Stromal cell of bone marrow (primary cell): ENCODE data around the gene GOLGA1.
"Not testable (repeated sequence)": the region's sequence is repeated elsewhere in the genome, so short reads cannot be mapped to it uniquely, and the experiment has no call there.

Source experiments
- DNase-seq: peaks from one replicate; pipeline ENCODE4 v3.0.0-alpha.2; 2012; ENCODE audit warnings: low read depth

GOLGA1 gene

GRCh38 chr9:124940894-124941678 lies at the start of gene GOLGA1:
GOLGA1 (minus strand) TSS chr9:124941083; CDS start chr9:124938711, 2,372 bp downstream.
- DNase-seq, result peak; percentile 86

- no peak for DNase-seq
Observed at GRCh38 chr9:124983698-124984097, 42.8 kb upstream of the GOLGA1 start.

- DNase-seq, result no peak
Observed at GRCh38 chr9:124980431-124980830, 39.5 kb upstream of the GOLGA1 start.

- DNase-seq, result no peak
Observed at GRCh38 chr9:124975131-124975530, 34.2 kb upstream of the GOLGA1 start.

GRCh38 chr9:124973807-124974206 lies 32.9 kb upstream of the GOLGA1 start:
- no peak for DNase-seq

- no peak for DNase-seq
Observed at GRCh38 chr9:124972241-124972770, 31.4 kb upstream of the GOLGA1 start.

GRCh38 chr9:124969401-124969800 lies 28.5 kb upstream of the GOLGA1 start:
- no peak for DNase-seq

GRCh38 chr9:124968238-124968637 lies 27.4 kb upstream of the GOLGA1 start:
- DNase-seq, result no peak

- DNase-seq, result not testable (repeated sequence)
Observed at GRCh38 chr9:124965775-124966568, 25.1 kb upstream of the GOLGA1 start.

GRCh38 chr9:124964604-124965003 lies 23.7 kb upstream of the GOLGA1 start:
- no peak for DNase-seq

- no peak for DNase-seq
Observed at GRCh38 chr9:124964056-124964455, 23.2 kb upstream of the GOLGA1 start.

- no peak for DNase-seq
Observed at GRCh38 chr9:124960409-124960752, 19.5 kb upstream of the GOLGA1 start.

- not testable (repeated sequence) for DNase-seq
Observed at GRCh38 chr9:124959671-124960408, 19.0 kb upstream of the GOLGA1 start.

GRCh38 chr9:124954255-124954654 lies 13.4 kb upstream of the GOLGA1 start:
- no peak for DNase-seq

GRCh38 chr9:124950050-124950718 lies 9.3 kb upstream of the GOLGA1 start:
- no peak for DNase-seq

- no peak for DNase-seq
Observed at GRCh38 chr9:124949387-124949786, 8.5 kb upstream of the GOLGA1 start.

GRCh38 chr9:124947727-124948391 lies 7.0 kb upstream of the GOLGA1 start:
- DNase-seq, result no peak

- no peak for DNase-seq
Observed at GRCh38 chr9:124946167-124946566, 5.3 kb upstream of the GOLGA1 start.

GRCh38 chr9:124941679-124942561 lies 1.0 kb upstream of the GOLGA1 start:
- DNase-seq, result no peak

GRCh38 chr9:124940521-124940893 lies 376 bp downstream of the GOLGA1 start:
- DNase-seq, result no peak
